ENCODE data around the gene TCP11X1.
"Not testable (repeated sequence)": the region's sequence is repeated elsewhere in the genome, so short reads cannot be mapped to it uniquely, and the experiment has no call there.

Gene TCP11X1

DNA sequence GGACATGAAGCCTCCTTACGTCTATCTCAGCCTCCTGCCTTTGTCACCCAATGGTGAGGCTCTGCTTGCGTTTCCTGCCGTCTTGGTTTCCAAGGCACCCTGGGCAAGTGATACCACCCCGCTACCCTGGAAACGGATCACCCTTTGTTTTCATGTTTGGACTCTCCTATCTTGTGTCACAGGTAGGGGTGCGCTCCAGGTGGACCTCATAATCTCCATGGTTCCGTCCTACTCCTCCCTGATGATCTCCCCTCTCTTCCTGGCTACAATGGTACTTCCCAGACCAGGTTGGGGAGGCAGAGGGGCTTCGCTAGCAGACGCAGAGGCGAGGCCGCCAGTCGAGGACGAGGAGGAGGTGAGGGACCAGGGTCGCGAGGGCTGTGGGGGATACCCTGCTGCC, at the start of gene TCP11X1:
TCP11X1 (plus strand) TSS at position 316 of the 400 bp plus-strand sequence.
- not testable (repeated sequence) for H3K4me3 ChIP-seq (ENCODE audit: low read depth, low read length)

- no peak overlapping the region for H3K4me3 ChIP-seq (ENCODE audit: low read depth, low read length)
Observed at GRCh38 chrX:102185967-102186720, 29.0 kb upstream of the TCP11X1 start.

- H3K4me3 ChIP-seq (ENCODE audit: low read depth, low read length), result not testable (repeated sequence)
Observed at GRCh38 chrX:102207940-102208339, 7.2 kb upstream of the TCP11X1 start.

GRCh38 chrX:102216497-102216896, 1.4 kb downstream of the TCP11X1 start:
- not testable (repeated sequence) for H3K4me3 ChIP-seq (ENCODE audit: low read depth, low read length)

- not testable (repeated sequence) for H3K4me3 ChIP-seq (ENCODE audit: low read depth, low read length)
Observed at GRCh38 chrX:102235678-102236077, 20.6 kb downstream of the TCP11X1 start.

GRCh38 chrX:102240265-102240664, 25.2 kb downstream of the TCP11X1 start:
- not testable (repeated sequence) for H3K4me3 ChIP-seq (ENCODE audit: low read depth, low read length)

- not testable (repeated sequence) for H3K4me3 ChIP-seq (ENCODE audit: low read depth, low read length)
Observed at GRCh38 chrX:102246893-102247292, 31.8 kb downstream of the TCP11X1 start, which contains the start of gene NXF2. NXF2 (plus strand) TSS chrX:102247167; CDS start chrX:102307079, 59,912 bp downstream.

DNA sequence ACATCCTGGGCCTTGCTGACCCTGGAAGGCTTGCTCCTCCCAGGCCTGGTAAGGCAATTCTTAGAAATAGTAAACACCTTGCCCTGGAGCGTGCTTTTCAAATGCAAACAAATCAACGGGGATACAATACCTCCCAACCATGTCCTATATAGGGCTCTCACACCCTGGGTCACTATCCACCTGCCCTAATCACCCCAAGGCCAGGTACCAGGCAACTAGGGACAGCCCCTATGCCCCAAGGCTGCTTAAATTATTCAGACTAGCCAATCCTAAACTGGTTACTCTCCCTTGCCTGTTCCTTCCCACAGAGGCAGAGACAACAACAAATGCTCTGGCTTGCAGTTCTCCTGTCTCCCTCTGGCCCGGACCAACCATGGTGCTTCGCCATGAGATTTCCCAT, 57.1 kb downstream of the TCP11X1 start:
- H3K4me3 ChIP-seq (ENCODE audit: low read depth, low read length), result not testable (repeated sequence)
